ENCODE data around the gene DUSP9.

DNA sequence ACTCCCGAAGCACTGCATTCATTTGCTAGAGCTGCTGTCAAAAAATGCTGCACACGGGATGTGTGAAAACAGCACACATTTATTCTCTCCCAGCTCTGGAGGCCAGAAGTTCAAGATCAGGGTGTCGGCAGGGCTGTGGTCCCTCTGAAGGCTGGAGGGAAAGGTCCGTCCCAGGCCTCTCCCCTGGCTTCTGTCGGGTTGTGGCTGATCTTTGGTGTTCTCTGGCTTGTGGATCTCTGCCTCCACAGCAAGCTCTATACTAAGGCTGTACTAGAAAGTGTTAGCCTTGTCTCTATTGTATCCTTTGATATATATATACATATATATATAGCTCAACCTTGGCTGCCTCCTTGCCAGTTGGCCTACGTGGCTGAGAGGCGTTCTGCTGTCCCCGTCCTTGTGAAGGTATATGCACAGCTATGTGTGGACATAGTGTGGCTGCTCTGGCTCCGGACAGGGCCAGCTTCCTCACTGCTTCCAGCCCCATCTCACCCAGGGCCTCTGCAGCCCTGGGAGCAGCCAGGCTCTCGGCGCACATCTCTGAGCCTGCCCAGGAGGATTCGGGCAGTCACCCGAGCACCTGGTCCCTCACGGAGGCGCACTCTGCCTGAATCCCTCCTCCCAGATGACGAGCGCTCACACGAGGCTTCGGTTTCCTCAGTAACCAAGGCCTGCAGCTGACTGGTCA, 15.0 kb upstream of the DUSP9 start:
- TF ChIP-seq, protein P1, sequence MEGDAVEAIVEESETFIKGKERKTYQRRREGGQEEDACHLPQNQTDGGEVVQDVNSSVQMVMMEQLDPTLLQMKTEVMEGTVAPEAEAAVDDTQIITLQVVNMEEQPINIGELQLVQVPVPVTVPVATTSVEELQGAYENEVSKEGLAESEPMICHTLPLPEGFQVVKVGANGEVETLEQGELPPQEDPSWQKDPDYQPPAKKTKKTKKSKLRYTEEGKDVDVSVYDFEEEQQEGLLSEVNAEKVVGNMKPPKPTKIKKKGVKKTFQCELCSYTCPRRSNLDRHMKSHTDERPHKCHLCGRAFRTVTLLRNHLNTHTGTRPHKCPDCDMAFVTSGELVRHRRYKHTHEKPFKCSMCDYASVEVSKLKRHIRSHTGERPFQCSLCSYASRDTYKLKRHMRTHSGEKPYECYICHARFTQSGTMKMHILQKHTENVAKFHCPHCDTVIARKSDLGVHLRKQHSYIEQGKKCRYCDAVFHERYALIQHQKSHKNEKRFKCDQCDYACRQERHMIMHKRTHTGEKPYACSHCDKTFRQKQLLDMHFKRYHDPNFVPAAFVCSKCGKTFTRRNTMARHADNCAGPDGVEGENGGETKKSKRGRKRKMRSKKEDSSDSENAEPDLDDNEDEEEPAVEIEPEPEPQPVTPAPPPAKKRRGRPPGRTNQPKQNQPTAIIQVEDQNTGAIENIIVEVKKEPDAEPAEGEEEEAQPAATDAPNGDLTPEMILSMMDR (IDR thresholded peaks at IDR 0.05 in 4 of 5, conservative IDR thresholded peaks at IDR 0.05 in 1 of 5) = no peak
- no peak for TF ChIP-seq POLR2A (IDR thresholded peaks at IDR 0.05)
